T-helper 1 cell treated with Interleukin-12 subunit alpha and Interleukin-12 subunit beta and Interleukin-4 antibody, amounts not matched to agents 30 μg/mL and 1 μg/mL, for 36 hours (primary cell): ENCODE results near the gene SH3GL1.

Experiments used
- H3K27ac Mint-ChIP-seq: one replicate; pipeline ENCODE4 v1.8.0; 2021; ENCODE audit warnings: mild to moderate bottlenecking, mixed read lengths
- H3K27me3 Mint-ChIP-seq: one replicate; pipeline ENCODE4 v1.8.0; 2021; ENCODE audit warnings: low read depth, mixed read lengths
- H3K36me3 Mint-ChIP-seq: one replicate; pipeline ENCODE4 v1.8.0; 2021; ENCODE audit warnings: low read depth, mixed read lengths
- H3K4me1 Mint-ChIP-seq: one replicate; pipeline ENCODE4 v1.8.0; 2021; ENCODE audit warnings: low read depth, mixed read lengths
- H3K4me3 Mint-ChIP-seq: one replicate; pipeline ENCODE4 v1.8.0; 2021; ENCODE audit warnings: mild to moderate bottlenecking, moderate library complexity, mixed read lengths
- H3K9me3 Mint-ChIP-seq: one replicate; pipeline ENCODE4 v1.8.0; 2021; ENCODE audit warnings: mixed read lengths

SH3GL1 gene

DNA sequence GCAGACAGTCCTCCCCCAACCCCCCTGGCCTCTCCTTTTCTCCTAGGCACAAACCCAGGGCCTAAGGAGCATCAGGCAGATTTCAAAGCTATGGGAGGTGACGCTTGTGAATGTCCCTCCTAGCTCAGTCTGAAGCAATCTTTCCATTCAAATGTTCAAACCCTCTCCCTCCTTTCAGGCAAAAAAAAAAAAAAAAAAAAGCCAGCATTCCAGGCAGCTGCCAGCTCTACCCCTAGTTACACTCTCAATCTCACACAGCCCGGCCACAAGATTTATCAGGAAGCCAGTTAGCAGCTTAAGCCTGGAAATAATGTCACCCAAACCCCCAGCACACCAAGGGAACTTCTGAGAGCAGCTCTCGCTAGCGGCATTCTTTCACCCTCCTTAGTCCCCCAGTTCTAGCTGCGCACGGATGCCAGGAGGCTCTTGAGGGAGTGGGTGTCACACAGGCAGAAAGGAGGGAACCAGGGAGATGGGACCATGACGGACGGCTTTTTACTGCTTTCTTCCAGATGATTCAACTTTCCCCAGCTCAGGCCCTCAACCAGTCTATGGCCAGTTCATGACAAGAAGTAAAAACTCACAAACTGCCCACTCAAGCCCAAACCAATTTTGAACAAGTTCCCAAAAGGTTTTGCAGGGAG is 6.3 kb downstream of the SH3GL1 start:
- no peaks in the 10 kb centered on the region for H3K27me3 Mint-ChIP-seq
- peaks cover 48% of the 10 kb centered on the region for H3K4me1 Mint-ChIP-seq
- no peak overlapping the region for H3K4me3 Mint-ChIP-seq
- H3K36me3 Mint-ChIP-seq: peaks cover 25% of the 10 kb centered on the region
- H3K9me3 Mint-ChIP-seq: no peaks in the 10 kb centered on the region
- peak overlapping the region; percentile 77 for H3K27ac Mint-ChIP-seq

- H3K27me3 Mint-ChIP-seq: no peaks in the 10 kb centered on the region
- peaks cover 28% of the 10 kb centered on the region for H3K36me3 Mint-ChIP-seq
- no peak overlapping the region for H3K4me3 Mint-ChIP-seq
- no peak overlapping the region for H3K27ac Mint-ChIP-seq
- H3K4me1 Mint-ChIP-seq: peaks cover 42% of the 10 kb centered on the region
- H3K9me3 Mint-ChIP-seq: no peaks in the 10 kb centered on the region
Observed at GRCh38 chr19:4391701-4392483, 8.5 kb downstream of the SH3GL1 start.

GRCh38 chr19:4391306-4391693 is 9.0 kb downstream of the SH3GL1 start:
- H3K27ac Mint-ChIP-seq: no peak overlapping the region
- no peaks in the 10 kb centered on the region for H3K9me3 Mint-ChIP-seq
- no peak overlapping the region for H3K4me3 Mint-ChIP-seq
- no peaks in the 10 kb centered on the region for H3K27me3 Mint-ChIP-seq
- H3K36me3 Mint-ChIP-seq: peaks cover 23% of the 10 kb centered on the region
- peaks cover 38% of the 10 kb centered on the region for H3K4me1 Mint-ChIP-seq

- no peaks in the 10 kb centered on the region for H3K9me3 Mint-ChIP-seq
- no peaks in the 10 kb centered on the region for H3K27me3 Mint-ChIP-seq
- H3K27ac Mint-ChIP-seq: no peak overlapping the region
- no peak overlapping the region for H3K4me3 Mint-ChIP-seq
- H3K4me1 Mint-ChIP-seq: peaks cover 35% of the 10 kb centered on the region
- peaks cover 21% of the 10 kb centered on the region for H3K36me3 Mint-ChIP-seq
Observed at GRCh38 chr19:4390567-4391305, 9.6 kb downstream of the SH3GL1 start.

DNA sequence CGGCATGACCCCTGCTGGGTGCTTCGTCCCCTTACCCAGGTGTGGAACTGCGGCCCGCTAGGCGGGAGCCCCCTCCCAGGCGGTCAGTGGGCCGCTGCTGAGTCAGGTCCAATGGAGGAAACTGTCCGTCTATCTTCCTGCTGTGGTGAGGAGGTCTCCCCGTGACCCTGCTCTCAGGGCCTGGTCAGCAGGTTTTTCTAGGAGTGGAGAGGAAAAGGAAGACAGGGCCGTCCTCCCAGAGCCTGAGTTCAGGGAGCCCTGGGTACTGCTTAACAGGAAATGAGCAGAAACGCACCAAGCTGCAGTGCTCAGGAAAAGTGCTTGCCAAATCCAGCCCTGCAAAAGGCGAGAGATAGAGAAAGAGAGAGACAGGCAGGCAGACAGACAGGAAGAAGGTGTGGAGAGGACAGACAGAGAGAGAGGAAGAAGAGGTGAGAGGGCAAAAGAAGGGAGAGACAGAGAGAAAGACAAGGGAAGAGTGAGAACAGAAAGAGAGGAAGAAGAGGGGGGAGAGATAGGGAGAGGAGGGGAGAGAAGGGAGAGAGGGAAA is 10.3 kb downstream of the SH3GL1 start:
- Mint-ChIP-seq H3K4me3 (peak overlapping the region; percentile 72), H3K27ac (peak overlapping the region; percentile 77), H3K4me1 (peaks cover 31% of the 10 kb centered on the region), H3K27me3 (no peaks in the 10 kb centered on the region), H3K9me3 (no peaks in the 10 kb centered on the region), H3K36me3 (peaks cover 16% of the 10 kb centered on the region)

DNA sequence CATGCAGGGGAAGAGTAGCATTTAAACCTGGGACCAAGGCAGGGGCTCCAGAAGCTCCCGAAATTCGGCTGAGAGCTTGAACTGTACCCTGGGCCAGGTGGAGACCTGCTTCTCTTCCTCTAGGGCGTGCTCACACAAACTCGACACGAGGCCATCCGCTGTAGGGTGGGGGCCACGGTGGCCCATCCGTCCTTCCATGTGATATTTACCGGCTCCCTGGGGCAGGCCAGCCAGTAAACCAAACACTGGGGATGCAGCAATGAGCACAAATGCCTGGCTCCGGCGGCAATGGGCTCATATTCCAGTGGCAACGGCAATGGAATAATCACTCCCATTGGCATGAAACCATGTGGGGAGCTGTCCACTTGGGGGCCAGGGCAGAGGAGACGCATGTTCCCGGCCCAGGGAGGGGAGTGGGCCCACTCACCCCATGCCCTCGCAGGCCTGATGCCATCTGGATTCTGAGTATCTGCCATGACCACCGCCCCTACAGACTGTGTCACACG is 10.8 kb downstream of the SH3GL1 start:
- Mint-ChIP-seq H3K4me3 (no peak overlapping the region), H3K27me3 (no peaks in the 10 kb centered on the region), H3K9me3 (no peaks in the 10 kb centered on the region), H3K36me3 (peaks cover 14% of the 10 kb centered on the region), H3K4me1 (peaks cover 26% of the 10 kb centered on the region), H3K27ac (no peak overlapping the region)

GRCh38 chr19:4389064-4389375 is 11.3 kb downstream of the SH3GL1 start:
- peaks cover 20% of the 10 kb centered on the region for H3K4me1 Mint-ChIP-seq
- no peak overlapping the region for H3K4me3 Mint-ChIP-seq
- no peaks in the 10 kb centered on the region for H3K27me3 Mint-ChIP-seq
- H3K27ac Mint-ChIP-seq: no peak overlapping the region
- no peaks in the 10 kb centered on the region for H3K9me3 Mint-ChIP-seq
- H3K36me3 Mint-ChIP-seq: peaks cover 10% of the 10 kb centered on the region

- peak overlapping the region; percentile 26 for H3K27ac Mint-ChIP-seq
- peaks cover 18% of the 10 kb centered on the region for H3K4me1 Mint-ChIP-seq
- no peaks in the 10 kb centered on the region for H3K27me3 Mint-ChIP-seq
- H3K9me3 Mint-ChIP-seq: no peaks in the 10 kb centered on the region
- H3K36me3 Mint-ChIP-seq: peaks cover 7% of the 10 kb centered on the region
- no peak overlapping the region for H3K4me3 Mint-ChIP-seq
Observed at GRCh38 chr19:4388337-4389063, 11.8 kb downstream of the SH3GL1 start.

- Mint-ChIP-seq H3K4me1 (peaks cover 22% of the 10 kb centered on the region), H3K27ac (no peak overlapping the region), H3K9me3 (no peaks in the 10 kb centered on the region), H3K4me3 (no peak overlapping the region), H3K36me3 (peaks cover 7% of the 10 kb centered on the region), H3K27me3 (no peaks in the 10 kb centered on the region)
Observed at GRCh38 chr19:4386041-4386782, 14.1 kb downstream of the SH3GL1 start.

GRCh38 chr19:4385291-4386040 is 14.9 kb downstream of the SH3GL1 start:
- H3K9me3 Mint-ChIP-seq: no peaks in the 10 kb centered on the region
- no peaks in the 10 kb centered on the region for H3K27me3 Mint-ChIP-seq
- H3K27ac Mint-ChIP-seq: no peak overlapping the region
- peaks cover 10% of the 10 kb centered on the region for H3K36me3 Mint-ChIP-seq
- peaks cover 25% of the 10 kb centered on the region for H3K4me1 Mint-ChIP-seq
- no peak overlapping the region for H3K4me3 Mint-ChIP-seq

GRCh38 chr19:4380254-4380727 is 20.1 kb downstream of the SH3GL1 start:
- Mint-ChIP-seq H3K36me3 (peaks cover 6% of the 10 kb centered on the region), H3K27ac (peak overlapping the region; percentile 89), H3K9me3 (no peaks in the 10 kb centered on the region), H3K4me1 (peaks cover 50% of the 10 kb centered on the region), H3K27me3 (no peaks in the 10 kb centered on the region), H3K4me3 (peak overlapping the region; percentile 81)

DNA sequence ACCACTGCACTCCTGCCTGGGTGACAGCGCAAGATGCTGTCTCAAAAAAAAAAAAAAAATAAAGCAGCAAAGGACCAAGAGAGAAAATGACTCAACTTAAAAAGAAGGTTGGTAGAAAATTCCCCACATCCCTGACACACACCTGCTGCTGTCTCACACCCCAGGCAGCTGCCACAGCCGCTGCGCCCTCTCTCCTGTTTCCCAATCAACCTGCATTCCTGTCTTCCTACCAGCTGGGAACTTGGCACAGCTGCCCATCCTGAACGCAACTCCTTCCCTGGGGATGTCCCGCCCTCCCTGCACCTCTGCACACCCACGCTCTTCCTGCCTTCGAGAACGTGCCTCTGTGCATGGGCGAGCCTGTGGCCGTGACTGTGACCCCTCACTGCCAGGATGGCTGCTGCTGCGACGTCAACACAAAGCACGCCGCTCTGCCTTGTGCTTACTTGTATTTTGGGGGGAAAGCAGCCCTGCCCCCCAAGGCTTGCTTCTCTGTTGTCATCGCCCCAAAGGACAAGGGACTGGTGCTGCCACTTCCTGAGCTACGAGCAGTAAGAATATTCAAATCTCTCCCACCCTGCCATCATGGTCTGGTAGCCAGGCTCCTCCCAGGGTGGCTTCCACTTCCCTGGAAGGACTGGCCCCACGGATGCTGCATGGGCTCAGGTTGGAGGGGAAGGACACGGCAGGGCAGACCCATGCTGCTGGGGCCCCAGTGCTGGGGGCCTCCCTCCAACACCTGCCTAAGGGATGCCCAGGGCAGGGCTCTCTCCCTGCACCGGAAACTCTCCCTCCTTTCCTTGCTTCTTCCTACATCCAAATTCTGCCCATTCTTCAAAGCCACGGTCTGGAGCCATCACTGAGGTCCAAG is 20.7 kb downstream of the SH3GL1 start:
- Mint-ChIP-seq H3K9me3 (no peaks in the 10 kb centered on the region), H3K4me1 (peaks cover 53% of the 10 kb centered on the region), H3K27me3 (no peaks in the 10 kb centered on the region), H3K36me3 (peaks cover 6% of the 10 kb centered on the region), H3K4me3 (peak overlapping the region; percentile 81), H3K27ac (peak overlapping the region; percentile 89)
